MM.1S (cell line): ENCODE results near the gene AP1G1.

Source experiments
- CTCF ChIP-seq: fragments of 300-600 bp; sonication (generic); IDR thresholded peaks from 2 replicates; pipeline ENCODE4 v1.5.1; 2016; ENCODE audit warnings: antibody characterized with exemption, low read length, mixed read lengths
- EZH2 ChIP-seq: fragments of 300-600 bp; sonication (generic); optimal IDR thresholded peaks from 2 replicates; pipeline ENCODE3; 2017; ENCODE audit warnings: low read depth, mild to moderate bottlenecking, antibody characterized with exemption, low read length, mixed read lengths

GRCh38 chr16:71840052-71840451 lies 31.4 kb upstream of the AP1G1 start:
- TF ChIP-seq CTCF, result no peak
- no peak for TF ChIP-seq EZH2
